ENCODE measurements around the gene SLC23A3.
A peak's percentile ranks its signal among the peaks of the same experiment; 100 is the strongest.

Gene SLC23A3

GRCh38 chr2:219140722-219141121 lies 29.1 kb downstream of the SLC23A3 start:
- DNase-seq, result no peak

GRCh38 chr2:219133976-219134375 lies 35.9 kb downstream of the SLC23A3 start:
- DNase-seq, result no peak

- no peak for DNase-seq
Measured at GRCh38 chr2:219131744-219132143, 38.1 kb downstream of the SLC23A3 start.

- no peak for DNase-seq
Measured at GRCh38 chr2:219131327-219131726, 38.5 kb downstream of the SLC23A3 start.

GRCh38 chr2:219129589-219129988 lies 40.2 kb downstream of the SLC23A3 start:
- DNase-seq, result no peak

- DNase-seq, result no peak
Measured at GRCh38 chr2:219128396-219128795, 41.4 kb downstream of the SLC23A3 start.

- no peak for DNase-seq
Measured at GRCh38 chr2:219127037-219127635, 42.7 kb downstream of the SLC23A3 start.

- DNase-seq, result no peak
Measured at GRCh38 chr2:219126555-219126954, 43.3 kb downstream of the SLC23A3 start.

- DNase-seq, result no peak
Measured at GRCh38 chr2:219125886-219126270, 44.0 kb downstream of the SLC23A3 start.

- no peak for DNase-seq
Measured at GRCh38 chr2:219125225-219125885, 44.5 kb downstream of the SLC23A3 start.

- DNase-seq, result no peak
Measured at GRCh38 chr2:219124381-219125110, 45.3 kb downstream of the SLC23A3 start.

GRCh38 chr2:219123356-219124135 lies 46.3 kb downstream of the SLC23A3 start:
- DNase-seq, result no peak

- no peak for DNase-seq
Measured at GRCh38 chr2:219122202-219122980, 47.4 kb downstream of the SLC23A3 start.

- no peak for DNase-seq
Measured at GRCh38 chr2:219120082-219120481, 49.7 kb downstream of the SLC23A3 start.

- DNase-seq, result peak; percentile 28
Measured at GRCh38 chr2:219119422-219120043, 50.3 kb downstream of the SLC23A3 start.

GRCh38 chr2:219118504-219118903 lies 51.3 kb downstream of the SLC23A3 start:
- DNase-seq, result no peak

- no peak for DNase-seq
Measured at GRCh38 chr2:219116776-219117646, 52.8 kb downstream of the SLC23A3 start.

- DNase-seq, result no peak
Measured at GRCh38 chr2:219112651-219113338, 57.0 kb downstream of the SLC23A3 start.

GRCh38 chr2:219112062-219112406 lies 57.8 kb downstream of the SLC23A3 start:
- DNase-seq, result no peak
